K562 (cell line): Measurements from ENCODE around the gene GIGYF1. TPM values are rescaled to one million over a fixed set of nuclear protein-coding genes. Genes with fewer than 3 reads are reported as not detected.

ENCODE experiments used
- BHLHE40 ChIP-seq: IDR thresholded peaks from 2 replicates; pipeline ENCODE4 v1.6.1; 2011; ENCODE audit warnings: low read length, improper control_type of control experiment
- EP400 ChIP-seq: fragments of 450-650 bp; IDR thresholded peaks from 2 replicates; pipeline ENCODE4 v1.6.1; 2017; ENCODE audit warnings: antibody characterized with exemption, mild to moderate bottlenecking, moderate library complexity
- GATAD2A ChIP-seq: fragments of 450-650 bp; IDR thresholded peaks from 2 replicates; pipeline ENCODE4 v1.6.1; 2017
- KDM1A ChIP-seq, 2 experiments: fragments of 450-650 bp; IDR thresholded peaks; 2 replicates each; pipeline ENCODE4 v1.6.1; 2016; ENCODE audit warnings: mild to moderate bottlenecking in 2 of 2
- MAFK ChIP-seq: IDR thresholded peaks from 2 replicates; pipeline ENCODE4 v1.6.1; 2011; ENCODE audit warnings: low read length, improper control_type of control experiment
- MCM3 ChIP-seq: fragments of 450-650 bp; IDR thresholded peaks from 2 replicates; pipeline ENCODE4 v1.6.1; 2016
- MYC ChIP-seq, 2 experiments: fragments of 250-450 bp in 1 of 2; sonication (Bioruptor Pico) in 1 of 2; IDR thresholded peaks; 2 replicates each; pipeline versions ENCODE4 v1.5.1 to v1.6.1; 2012 to 2021; ENCODE audit warnings: low read depth in 2 of 2, borderline replicate concordance in 1 of 2, improper control_type of control experiment in 1 of 2, low read length in 1 of 2, mild to moderate bottlenecking in 1 of 2, moderate library complexity in 1 of 2
- NFE2 ChIP-seq: IDR thresholded peaks from 2 replicates; pipeline ENCODE4 v1.6.1; 2014; ENCODE audit warnings: antibody characterized with exemption, low read depth
- PHF20 ChIP-seq: fragments of 450-650 bp; IDR thresholded peaks from 2 replicates; pipeline ENCODE4 v1.6.1; 2018; ENCODE audit not compliant: partially characterized antibody
- PRDM10 ChIP-seq: fragments of 450-650 bp; IDR thresholded peaks from 2 replicates; pipeline ENCODE4 v1.6.1; 2018; ENCODE audit not compliant: partially characterized antibody
- SUPT5H ChIP-seq: fragments of 450-650 bp; IDR thresholded peaks from 2 replicates; pipeline ENCODE4 v1.6.1; 2016
- ZMIZ1 ChIP-seq, 2 experiments: fragments of 150-350 bp in 1 of 2; IDR thresholded peaks; 2 replicates each; pipeline ENCODE4 v1.6.1; 2012 to 2016; ENCODE audit warnings: low read depth in 2 of 2, low read length in 2 of 2, mild to moderate bottlenecking in 1 of 2, moderate library complexity in 1 of 2
- ZZZ3 ChIP-seq: fragments of 450-650 bp; IDR thresholded peaks from 2 replicates; pipeline ENCODE4 v1.6.1; 2016; ENCODE audit warnings: antibody characterized with exemption, mild to moderate bottlenecking, moderate library complexity
- polyA plus RNA-seq, 8 experiments: library from polyadenylated mRNA; depleted of rRNA in 4 of 8; stranded (reverse) in 5 of 8; unstranded in 3 of 8; fragments of >200 nt; fragmentation: Nextera tagmentation in 2 of 8; fragmentation: Illumina TruSeq in 1 of 8; extraction: Ambion mirVana in 2 of 8; extraction: Trizol in 1 of 8; gene quantifications; 2 replicates each; pipeline versions ENCODE4 v1.2.1 to v1.2.3, GENCODE V29; 2011 to 2014; ENCODE audit warnings: inconsistent platforms in 1 of 8, missing spikeins in 1 of 8
- total RNA-seq, 7 experiments: library from RNA; depleted of rRNA in 6 of 7; stranded (reverse); fragments of >200 nt in 6 of 7; fragmentation: Illumina TruSeq in 2 of 7; extraction: Trizol in 2 of 7; gene quantifications; 2 replicates each; pipeline versions ENCODE4 v1.2.1 to v1.2.3, GENCODE V29; 2011 to 2021; ENCODE audit warnings: low replicate concordance in 1 of 7
- TF ChIP-seq, protein P1 (sequence below): fragments of 450-650 bp; IDR thresholded peaks from 2 replicates; pipeline ENCODE4 v1.6.1; 2016
- TF ChIP-seq, protein P2 (sequence below): sonication (generic); formaldehyde crosslinking; IDR thresholded peaks from 2 replicates; pipeline ENCODE4 v1.8.0; 2022; ENCODE audit warnings: mild to moderate bottlenecking, missing genetic modification reagents

Gene GIGYF1
- total and polyA plus RNA-seq, 9 of the 15 experiments (the other 6 are each of a cell fraction or from before 2014, with no cell fraction given), result 0.56 to 76.2 (median 16.8) TPM

DNA sequence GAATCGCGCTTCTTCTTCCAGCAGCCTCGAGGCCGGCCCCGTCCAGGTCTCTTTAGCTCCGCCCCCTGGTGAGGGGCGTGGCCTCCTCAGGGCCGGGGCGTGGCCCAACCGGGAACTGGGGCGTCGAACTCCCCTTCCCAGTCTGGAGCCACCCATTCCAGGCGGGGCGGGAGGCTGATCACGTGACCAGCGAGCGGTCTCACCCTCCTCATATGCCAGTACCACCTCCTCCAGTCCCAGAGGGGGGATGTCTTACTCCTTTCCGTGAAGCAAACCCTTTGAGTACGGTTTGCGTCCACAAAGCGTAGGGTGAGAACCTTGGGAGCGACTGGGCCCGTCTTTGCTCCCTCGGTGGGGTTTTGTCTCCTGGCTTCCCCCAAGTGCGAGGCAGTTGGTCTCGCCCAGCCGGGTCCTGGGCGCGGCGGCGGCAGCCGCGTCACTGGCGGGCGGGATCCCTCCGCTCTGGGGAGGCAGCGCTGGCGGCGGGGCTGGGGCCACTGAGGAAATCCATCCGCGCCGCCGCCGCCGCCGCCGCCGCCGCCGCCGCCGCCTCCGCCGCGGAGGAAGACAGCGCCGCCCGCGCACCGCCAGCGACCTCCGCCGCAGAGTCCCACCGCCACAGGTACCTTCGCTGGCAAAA, 20.6 kb downstream of the GIGYF1 start, which contains the start of gene GNB2 (continued):
- TF ChIP-seq, protein P1, sequence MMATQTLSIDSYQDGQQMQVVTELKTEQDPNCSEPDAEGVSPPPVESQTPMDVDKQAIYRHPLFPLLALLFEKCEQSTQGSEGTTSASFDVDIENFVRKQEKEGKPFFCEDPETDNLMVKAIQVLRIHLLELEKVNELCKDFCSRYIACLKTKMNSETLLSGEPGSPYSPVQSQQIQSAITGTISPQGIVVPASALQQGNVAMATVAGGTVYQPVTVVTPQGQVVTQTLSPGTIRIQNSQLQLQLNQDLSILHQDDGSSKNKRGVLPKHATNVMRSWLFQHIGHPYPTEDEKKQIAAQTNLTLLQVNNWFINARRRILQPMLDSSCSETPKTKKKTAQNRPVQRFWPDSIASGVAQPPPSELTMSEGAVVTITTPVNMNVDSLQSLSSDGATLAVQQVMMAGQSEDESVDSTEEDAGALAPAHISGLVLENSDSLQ, result peak; percentile 51; the same call in 1 of the 2 replicates
- TF ChIP-seq ZMIZ1 (IDR thresholded peaks at IDR 0.05; ENCODE audit: low read depth in 2 of 2, low read length in 2 of 2) (0 out of 4 replicates have a peak, but pooled peaks of 1 of the 2 experiments have one; percentile 64), SUPT5H (0 out of 2 replicates have a peak, but pooled peaks have one; percentile 1), MYC (IDR thresholded peaks at IDR 0.05; ENCODE audit: low read depth, low read length) (peak; percentile 70), MYC (CRISPR knock-in tag; IDR thresholded peaks at IDR 0.05; ENCODE audit: borderline replicate concordance, low read depth) (no peak), EP400 (peak; percentile 91), ZZZ3 (no peak), GATAD2A (0 out of 2 replicates have a peak, but pooled peaks have one; percentile 7), PRDM10 (peak; percentile 100), BHLHE40 (peak; percentile 98), NFE2 (peak; percentile 34; the same call in 1 of the 2 replicates), MCM3 (0 out of 2 replicates have a peak, but pooled peaks have one; percentile 36), KDM1A (IDR thresholded peaks at IDR 0.05) (no peak), MAFK (0 out of 2 replicates have a peak, but pooled peaks have one; percentile 15), PHF20 (no peak)
- TF ChIP-seq, protein P2, sequence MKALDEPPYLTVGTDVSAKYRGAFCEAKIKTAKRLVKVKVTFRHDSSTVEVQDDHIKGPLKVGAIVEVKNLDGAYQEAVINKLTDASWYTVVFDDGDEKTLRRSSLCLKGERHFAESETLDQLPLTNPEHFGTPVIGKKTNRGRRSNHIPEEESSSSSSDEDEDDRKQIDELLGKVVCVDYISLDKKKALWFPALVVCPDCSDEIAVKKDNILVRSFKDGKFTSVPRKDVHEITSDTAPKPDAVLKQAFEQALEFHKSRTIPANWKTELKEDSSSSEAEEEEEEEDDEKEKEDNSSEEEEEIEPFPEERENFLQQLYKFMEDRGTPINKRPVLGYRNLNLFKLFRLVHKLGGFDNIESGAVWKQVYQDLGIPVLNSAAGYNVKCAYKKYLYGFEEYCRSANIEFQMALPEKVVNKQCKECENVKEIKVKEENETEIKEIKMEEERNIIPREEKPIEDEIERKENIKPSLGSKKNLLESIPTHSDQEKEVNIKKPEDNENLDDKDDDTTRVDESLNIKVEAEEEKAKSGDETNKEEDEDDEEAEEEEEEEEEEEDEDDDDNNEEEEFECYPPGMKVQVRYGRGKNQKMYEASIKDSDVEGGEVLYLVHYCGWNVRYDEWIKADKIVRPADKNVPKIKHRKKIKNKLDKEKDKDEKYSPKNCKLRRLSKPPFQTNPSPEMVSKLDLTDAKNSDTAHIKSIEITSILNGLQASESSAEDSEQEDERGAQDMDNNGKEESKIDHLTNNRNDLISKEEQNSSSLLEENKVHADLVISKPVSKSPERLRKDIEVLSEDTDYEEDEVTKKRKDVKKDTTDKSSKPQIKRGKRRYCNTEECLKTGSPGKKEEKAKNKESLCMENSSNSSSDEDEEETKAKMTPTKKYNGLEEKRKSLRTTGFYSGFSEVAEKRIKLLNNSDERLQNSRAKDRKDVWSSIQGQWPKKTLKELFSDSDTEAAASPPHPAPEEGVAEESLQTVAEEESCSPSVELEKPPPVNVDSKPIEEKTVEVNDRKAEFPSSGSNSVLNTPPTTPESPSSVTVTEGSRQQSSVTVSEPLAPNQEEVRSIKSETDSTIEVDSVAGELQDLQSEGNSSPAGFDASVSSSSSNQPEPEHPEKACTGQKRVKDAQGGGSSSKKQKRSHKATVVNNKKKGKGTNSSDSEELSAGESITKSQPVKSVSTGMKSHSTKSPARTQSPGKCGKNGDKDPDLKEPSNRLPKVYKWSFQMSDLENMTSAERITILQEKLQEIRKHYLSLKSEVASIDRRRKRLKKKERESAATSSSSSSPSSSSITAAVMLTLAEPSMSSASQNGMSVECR (CRISPR knock-in tag), result peak; percentile 47
